ENCODE data around the gene PIGK. TPM values are rescaled to one million over a fixed set of nuclear protein-coding genes. Genes with fewer than 3 reads are reported as not detected.

The PIGK gene
- total and polyA plus RNA-seq, 2 donors (not counting 3 experiments of a cell fraction or from before 2014, with no cell fraction given), result 12.3 to 32.3 TPM

DNA sequence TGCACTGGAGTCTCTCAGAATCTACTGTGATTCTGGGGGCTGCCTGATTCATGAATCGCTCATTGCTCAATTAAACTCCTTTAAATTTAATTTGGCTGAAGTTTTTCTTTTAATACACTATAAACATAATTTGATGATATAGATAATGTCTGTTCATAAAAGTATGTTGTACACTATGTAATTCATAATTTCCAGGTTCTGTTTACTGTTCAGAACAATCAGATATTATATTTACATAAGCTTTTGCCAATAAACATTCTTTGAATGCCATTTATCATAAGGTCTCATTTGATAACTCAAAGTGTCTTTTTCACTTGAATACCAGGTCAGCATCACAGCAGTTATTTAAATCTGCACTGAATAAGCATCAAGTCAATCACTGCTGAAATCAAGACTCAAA is 39.6 kb downstream of the PIGK start:
- no peaks in the 10 kb centered on the region for H3K36me3 ChIP-seq (ENCODE audit: control insufficient read depth in 2 of 2, extremely low read depth in 1 of 2, insufficient read depth in 2 of 2, low read length in 2 of 2)
- no peak overlapping the region for H3K9ac ChIP-seq (replicated peaks; ENCODE audit: extremely low read depth, insufficient read depth, low read length)
- TF ChIP-seq GATA2 (IDR thresholded peaks at IDR 0.05; ENCODE audit: insufficient read depth, insufficient read length, low read depth, low read length) (no peak), MYC (IDR thresholded peaks at IDR 0.05; ENCODE audit: low read depth, low read length) (no peak), POLR2A (IDR thresholded peaks at IDR 0.05; ENCODE audit: low read depth, low read length) (no peak), CTCF (IDR thresholded peaks at IDR 0.05; ENCODE audit: extremely low read depth in 1 of 2, insufficient read depth in 1 of 2, low read depth in 1 of 2, low read length in 2 of 2) (no peak), JUN (IDR thresholded peaks at IDR 0.05; ENCODE audit: borderline replicate concordance, insufficient read depth, insufficient read length, low read depth) (no peak), POLR2AphosphoS5 (IDR thresholded peaks at IDR 0.05; ENCODE audit: insufficient read depth, low read depth, low read length) (no peak), EZH2 (IDR thresholded peaks at IDR 0.05; ENCODE audit: borderline replicate concordance, low read depth, low read length, severe bottlenecking) (no peak), FOS (IDR thresholded peaks at IDR 0.05; ENCODE audit: borderline replicate concordance, insufficient read depth, low read length) (no peak)
- TF ChIP-seq, protein P1, sequence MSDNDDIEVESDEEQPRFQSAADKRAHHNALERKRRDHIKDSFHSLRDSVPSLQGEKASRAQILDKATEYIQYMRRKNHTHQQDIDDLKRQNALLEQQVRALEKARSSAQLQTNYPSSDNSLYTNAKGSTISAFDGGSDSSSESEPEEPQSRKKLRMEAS (IDR thresholded peaks at IDR 0.05; ENCODE audit: insufficient read depth, insufficient read length), result no peak
- no peaks in the 10 kb centered on the region for H3K27me3 ChIP-seq (ENCODE audit: control insufficient read depth in 2 of 2, insufficient read depth in 2 of 2, low read length in 2 of 2)
- no peak overlapping the region for H3K27ac ChIP-seq (ENCODE audit: insufficient read depth, low read depth, low read length)
- intact Hi-C loops (cut with micrococcal nuclease), result no loop called here
- H3K4me3 ChIP-seq (replicated peaks in 1 of 3; ENCODE audit: insufficient read depth in 1 of 3, low read depth in 1 of 3, low read length in 3 of 3), result no peak overlapping the region
- no peaks in the 10 kb centered on the region for H3K9me3 ChIP-seq (replicated peaks; ENCODE audit: control insufficient read depth, insufficient read depth, low read length)
- no peaks in the 10 kb centered on the region for H3K9me1 ChIP-seq (replicated peaks; ENCODE audit: control insufficient read depth, extremely low read depth, insufficient read depth, low read length)
- H4K20me1 ChIP-seq (replicated peaks; ENCODE audit: control insufficient read depth, extremely low read depth, insufficient read depth, low read length), result no peaks in the 10 kb centered on the region
- BruUV-seq (replicated peaks), result no TSS peak
- H3K79me2 ChIP-seq (ENCODE audit: control insufficient read depth, insufficient read depth, low read length), result no peaks in the 10 kb centered on the region
- DNase-seq (ENCODE audit: low read depth, low spot score) (no peak), FAIRE-seq (no peak)
- H2AFZ ChIP-seq (ENCODE audit: low read depth, low read length), result no peak overlapping the region
- dilution Hi-C loops (cut with MboI; ENCODE audit: extremely low pct_ligation_motif_present, low sequenced_read_pairs), result no loop called here
- H3K4me2 ChIP-seq (ENCODE audit: insufficient read depth, low read length), result no peak overlapping the region
- no peaks in the 10 kb centered on the region for H3K4me1 ChIP-seq (ENCODE audit: control insufficient read depth, extremely low read depth, insufficient read depth, low read length)
- ChIA-PET CTCF (no interaction called here), POLR2A (no interaction called here)

Measured in endothelial cell of umbilical vein (primary cell).